HEK293 (cell line): Measurements from ENCODE around the gene RAB3B.
A peak's percentile ranks its signal among the peaks of the same experiment; 100 is the strongest.

Experiments used
- CTCF ChIA-PET: fragments of 350-600 bp; formaldehyde crosslinking; extraction: SDS; loops from one replicate; lab custom pipeline; 2021; ENCODE audit warnings: antibody characterized with exemption; lab: Yijun Ruan, JAX
- POLR2A ChIA-PET: fragments of 300-600 bp; formaldehyde crosslinking; extraction: SDS; loops from one replicate; lab custom pipeline; 2020; ENCODE audit warnings: antibody characterized with exemption, inconsistent platforms; lab: Yijun Ruan, JAX
- H3K27ac ChIP-seq: fragments of 200-500 bp; sonication (Bioruptor generic); 2 replicates; pipeline ENCODE4 v1.5.1; 2014; ENCODE audit warnings: low read depth, low read length, control low read depth, inconsistent platforms; ENCODE audit errors: extremely low read depth
- H3K36me3 ChIP-seq, 2 experiments: fragments of 200-500 bp in 1 of 2; sonication (Bioruptor generic) in 1 of 2; 1 replicate in 1 of 2; 2 replicates in 1 of 2; pipeline ENCODE4 v1.5.1; 2014 to 2017; ENCODE audit warnings: inconsistent platforms in 2 of 2, low read length in 2 of 2; ENCODE audit not compliant: control insufficient read depth in 2 of 2, insufficient read depth in 1 of 2
- H3K4me1 ChIP-seq: fragments of 200-500 bp; sonication (Bioruptor generic); 2 replicates; pipeline ENCODE4 v1.5.1; 2014; ENCODE audit warnings: mild to moderate bottlenecking, low read length, inconsistent platforms; ENCODE audit not compliant: control insufficient read depth, insufficient read depth
- H3K4me3 ChIP-seq: 2 replicates; pipeline ENCODE4 v1.5.1; 2011; ENCODE audit warnings: low read depth, mild to moderate bottlenecking, control low read depth, low read length, moderate library complexity
- H3K9me3 ChIP-seq: fragments of 200-500 bp; sonication (Bioruptor generic); 2 replicates; pipeline ENCODE4 v1.5.1; 2014; ENCODE audit warnings: low read depth, low read length, inconsistent platforms; ENCODE audit not compliant: control insufficient read depth, insufficient read depth
- ATF2 ChIP-seq: fragments of 450-650 bp; formaldehyde crosslinking; IDR thresholded peaks from 2 replicates; pipeline ENCODE4 v1.5.1; 2016; ENCODE audit warnings: missing biosample characterization, missing genetic modification characterization, low read depth
- CTCF ChIP-seq: fragments of 450-650 bp; formaldehyde crosslinking; IDR thresholded peaks from 2 replicates; pipeline ENCODE4 v1.5.1; 2016; ENCODE audit warnings: missing biosample characterization, missing genetic modification characterization
- KLF7 ChIP-seq: fragments of 450-650 bp; formaldehyde crosslinking; IDR thresholded peaks from 2 replicates; pipeline ENCODE4 v1.5.1; 2016; ENCODE audit warnings: missing biosample characterization, missing genetic modification characterization, borderline replicate concordance
- REST ChIP-seq: fragments of 450-650 bp; formaldehyde crosslinking; IDR thresholded peaks from 2 replicates; pipeline ENCODE4 v1.5.1; 2016; ENCODE audit warnings: missing biosample characterization, missing genetic modification characterization
- SCRT1 ChIP-seq: fragments of 450-650 bp; formaldehyde crosslinking; IDR thresholded peaks from 2 replicates; pipeline ENCODE4 v1.5.1; 2016; ENCODE audit warnings: missing biosample characterization, missing genetic modification characterization, borderline replicate concordance
- SCRT2 ChIP-seq: fragments of 450-650 bp; formaldehyde crosslinking; IDR thresholded peaks from 2 replicates; pipeline ENCODE4 v1.5.1; 2016; ENCODE audit warnings: missing biosample characterization, missing genetic modification characterization
- SP7 ChIP-seq: fragments of 450-650 bp; formaldehyde crosslinking; IDR thresholded peaks from 2 replicates; pipeline ENCODE4 v1.5.1; 2016; ENCODE audit warnings: missing biosample characterization, missing genetic modification characterization
- ZBTB20 ChIP-seq: fragments of 450-650 bp; formaldehyde crosslinking; IDR thresholded peaks from 2 replicates; pipeline ENCODE4 v1.5.1; 2016; ENCODE audit warnings: missing biosample characterization, missing genetic modification characterization
- ZBTB8A ChIP-seq: fragments of 450-650 bp; formaldehyde crosslinking; IDR thresholded peaks from 2 replicates; pipeline ENCODE4 v1.5.1; 2016; ENCODE audit warnings: missing biosample characterization, missing genetic modification characterization
- ZEB2 ChIP-seq: fragments of 450-650 bp; formaldehyde crosslinking; IDR thresholded peaks from 2 replicates; pipeline ENCODE4 v1.5.1; 2016; ENCODE audit warnings: missing biosample characterization, missing genetic modification characterization
- ZNF112 ChIP-seq: fragments of 450-650 bp; formaldehyde crosslinking; IDR thresholded peaks from 2 replicates; pipeline ENCODE4 v1.5.0; 2017; ENCODE audit warnings: missing biosample characterization, missing genetic modification characterization
- ZNF2 ChIP-seq: fragments of 450-650 bp; formaldehyde crosslinking; IDR thresholded peaks from 2 replicates; pipeline ENCODE4 v1.5.1; 2016; ENCODE audit warnings: missing biosample characterization, missing genetic modification characterization
- ZNF350 ChIP-seq: fragments of 450-650 bp; formaldehyde crosslinking; IDR thresholded peaks from 2 replicates; pipeline ENCODE4 v1.5.0; 2017; ENCODE audit warnings: missing biosample characterization, mild to moderate bottlenecking, missing genetic modification characterization
- ZNF488 ChIP-seq: fragments of 450-650 bp; formaldehyde crosslinking; IDR thresholded peaks from 2 replicates; pipeline ENCODE4 v1.5.1; 2016; ENCODE audit warnings: missing biosample characterization, missing genetic modification characterization
- ZNF529 ChIP-seq: fragments of 450-650 bp; formaldehyde crosslinking; IDR thresholded peaks from 2 replicates; pipeline ENCODE4 v1.5.1; 2017; ENCODE audit warnings: missing genetic modification characterization, missing biosample characterization; ENCODE audit not compliant: insufficient replicate concordance
- ZNF600 ChIP-seq: fragments of 450-650 bp; formaldehyde crosslinking; IDR thresholded peaks from 2 replicates; pipeline ENCODE4 v1.5.1; 2016; ENCODE audit warnings: missing biosample characterization, missing genetic modification characterization
- ZNF639 ChIP-seq: fragments of 450-650 bp; formaldehyde crosslinking; IDR thresholded peaks from 2 replicates; pipeline ENCODE4 v1.5.1; 2016; ENCODE audit warnings: missing biosample characterization, missing genetic modification characterization
- ZNF654 ChIP-seq: fragments of 450-650 bp; formaldehyde crosslinking; IDR thresholded peaks from 2 replicates; pipeline ENCODE4 v1.5.1; 2016; ENCODE audit warnings: low read depth, missing biosample characterization, missing genetic modification characterization
- ZNF660 ChIP-seq: fragments of 450-650 bp; IDR thresholded peaks from 2 replicates; pipeline ENCODE4 v1.5.1; 2018; ENCODE audit warnings: missing biosample characterization, mild to moderate bottlenecking, missing genetic modification characterization
- ZNF664 ChIP-seq: fragments of 450-650 bp; formaldehyde crosslinking; IDR thresholded peaks from 2 replicates; pipeline ENCODE4 v1.5.1; 2016; ENCODE audit warnings: missing biosample characterization, missing genetic modification characterization
- ZNF704 ChIP-seq: fragments of 450-650 bp; formaldehyde crosslinking; IDR thresholded peaks from 2 replicates; pipeline ENCODE4 v1.5.1; 2016; ENCODE audit warnings: missing biosample characterization, missing genetic modification characterization
- ZNF843 ChIP-seq: fragments of 450-650 bp; formaldehyde crosslinking; IDR thresholded peaks from 2 replicates; pipeline ENCODE4 v1.5.1; 2016; ENCODE audit warnings: missing biosample characterization, missing genetic modification characterization
- ZSCAN16 ChIP-seq: fragments of 450-650 bp; formaldehyde crosslinking; IDR thresholded peaks from 2 replicates; pipeline ENCODE4 v1.5.1; 2016; ENCODE audit warnings: missing biosample characterization, missing genetic modification characterization

The RAB3B gene

GRCh38 chr1:52002038-52002917 is 11.8 kb upstream of the RAB3B start:
- ChIA-PET CTCF (interaction anchor here (0.7 to 6.5 kb wide), 6 partner anchors 10 to 104 kb away, joined by 3 to 70 read pairs (median 4); no protein-coding TSS in a partner anchor), POLR2A (no interaction called here)
- TF ChIP-seq ATF2 (tag by site-specific recombination) (no peak), ZBTB20 (tag by site-specific recombination) (no peak), ZSCAN16 (tag by site-specific recombination) (peak; percentile 46; the same call in 1 of the 2 replicates), ZNF2 (tag by site-specific recombination) (0 out of 2 replicates have a peak, but pooled peaks have one; percentile 29), ZNF529 (tag by site-specific recombination) (no peak), SCRT2 (tag by site-specific recombination) (peak; percentile 98), ZNF488 (no peak), ZEB2 (tag by site-specific recombination) (peak; percentile 41; the same call in 1 of the 2 replicates), ZNF639 (tag by site-specific recombination) (no peak), ZNF664 (tag by site-specific recombination) (peak; percentile 95), CTCF (tag by site-specific recombination) (peak; percentile 77; the same call in 1 of the 2 replicates), SCRT1 (tag by site-specific recombination) (peak; percentile 95), ZNF660 (tag by site-specific recombination) (peak; percentile 78; the same call in 1 of the 2 replicates), ZNF843 (no peak), ZNF654 (tag by site-specific recombination) (peak; percentile 97), ZNF350 (tag by site-specific recombination) (no peak), ZNF112 (tag by site-specific recombination) (no peak), ZNF704 (tag by site-specific recombination) (no peak), ZNF600 (no peak), ZBTB8A (tag by site-specific recombination) (no peak), REST (tag by site-specific recombination) (peak; percentile 99), KLF7 (no peak), SP7 (tag by site-specific recombination) (peak; percentile 41; the same call in 1 of the 2 replicates)
- Histone ChIP-seq H3K4me1 (no peaks in the 10 kb centered on the region), H3K36me3 (no peaks in the 10 kb centered on the region), H3K9me3 (no peaks in the 10 kb centered on the region), H3K27ac (no peak overlapping the region), H3K4me3 (no peak overlapping the region)
